ACC112 (cell line): ENCODE measurements around the gene PPA1.
"Not testable (repeated sequence)": the region's sequence is repeated elsewhere in the genome, so short reads cannot be mapped to it uniquely, and the experiment has no call there.

Experiments used
- H2AFZ ChIP-seq: fragments of 200-600 bp; sonication (generic); one replicate; pipeline ENCODE4 v1.6.0; 2017; ENCODE audit warnings: antibody characterized with exemption, low read length; ENCODE audit not compliant: unreplicated experiment
- H3K27ac ChIP-seq: fragments of 200-600 bp; sonication (generic); 2 replicates; pipeline ENCODE4 v1.5.1; 2014; ENCODE audit warnings: low read depth, mild to moderate bottlenecking, antibody characterized with exemption, low read length, moderate library complexity
- H3K27me3 ChIP-seq: fragments of 200-600 bp; sonication (generic); 2 replicates; pipeline ENCODE4 v1.6.1; 2014; ENCODE audit warnings: mild to moderate bottlenecking, antibody characterized with exemption, low read length, moderate library complexity, mixed read lengths; ENCODE audit not compliant: insufficient read depth
- H3K36me3 ChIP-seq: fragments of 200-600 bp; sonication (generic); 2 replicates; pipeline ENCODE4 v1.6.1; 2016; ENCODE audit warnings: mild to moderate bottlenecking, antibody characterized with exemption, low read length, moderate library complexity, mixed read lengths; ENCODE audit not compliant: insufficient read depth
- H3K4me1 ChIP-seq: fragments of 200-600 bp; sonication (generic); one replicate; pipeline ENCODE4 v1.6.1; 2016; ENCODE audit warnings: low read length, mixed read lengths; ENCODE audit not compliant: insufficient read depth, unreplicated experiment, control insufficient read depth
- H3K4me3 ChIP-seq: fragments of 200-600 bp; sonication (generic); 2 replicates; pipeline ENCODE4 v1.5.1; 2014; ENCODE audit warnings: mild to moderate bottlenecking, low read depth, low read length
- H3K79me2 ChIP-seq: fragments of 200-600 bp; sonication (generic); one replicate; pipeline ENCODE4 v1.6.0; 2016; ENCODE audit warnings: low read length; ENCODE audit not compliant: control insufficient read depth, unreplicated experiment, insufficient read depth

PPA1 gene

DNA sequence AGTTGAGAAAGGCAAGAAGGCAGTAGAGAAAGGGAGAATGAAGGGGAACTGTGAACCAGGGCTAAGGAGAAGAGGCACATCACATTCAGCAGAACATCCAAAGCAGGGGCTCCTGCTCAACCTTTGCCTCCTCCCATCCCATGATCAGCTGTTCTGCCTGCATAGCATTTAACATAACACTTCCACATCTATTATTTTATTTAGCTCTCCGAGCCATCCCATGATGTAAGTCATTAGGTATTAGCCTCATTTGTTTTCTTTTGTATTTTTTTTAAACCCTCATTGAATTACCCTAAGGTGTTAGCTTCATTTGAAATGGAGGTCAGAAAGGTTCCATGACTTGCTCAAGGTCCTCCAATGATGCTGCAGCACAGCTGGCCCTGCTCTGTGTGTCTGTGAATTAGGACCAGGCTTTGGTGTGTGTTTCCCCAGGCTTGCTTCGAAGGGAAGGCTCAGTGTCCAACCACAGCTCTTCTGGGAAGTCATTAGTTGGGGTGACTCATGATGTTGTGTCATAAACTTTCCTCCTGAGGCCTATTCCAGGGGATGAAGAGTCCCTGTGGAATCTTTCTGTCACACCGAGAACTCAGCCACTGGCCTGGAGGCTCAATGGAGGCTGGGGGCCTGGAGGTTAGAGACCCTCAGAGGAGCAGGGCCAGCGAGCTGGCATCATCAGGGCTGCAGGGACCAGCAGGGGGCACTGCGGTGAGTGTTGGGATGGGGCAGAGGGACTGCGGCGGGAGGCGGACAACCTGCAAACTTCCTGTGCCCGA, 34.1 kb upstream of the PPA1 start:
- no peak overlapping the region for H2AFZ ChIP-seq
- H3K27ac ChIP-seq = peak overlapping the region; percentile 30

DNA sequence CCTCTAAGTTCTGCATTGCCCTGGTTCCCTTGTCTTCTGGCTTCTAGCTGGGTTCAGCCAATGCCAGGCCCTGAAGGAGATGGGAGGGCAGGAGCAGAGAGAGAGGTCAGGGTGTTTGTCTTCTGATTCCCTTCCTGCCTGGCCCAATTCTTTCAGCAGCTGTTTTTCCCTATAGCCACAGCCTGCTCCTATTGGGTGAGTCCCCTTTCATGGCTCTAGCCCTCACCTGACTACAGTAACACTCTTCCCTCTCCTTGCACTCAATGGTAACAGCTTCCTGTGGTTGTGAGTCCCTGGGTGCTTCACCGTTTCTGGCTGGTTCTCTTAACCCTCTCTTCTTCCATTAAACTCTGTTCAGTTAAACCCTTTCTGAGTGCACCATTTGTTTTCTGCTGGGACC, 33.5 kb upstream of the PPA1 start:
- Histone ChIP-seq H3K4me3 (no peak overlapping the region), H3K27ac (peak overlapping the region; percentile 30; the same call in 1 of the 2 replicates), H3K79me2 (no peaks in the 10 kb centered on the region), H3K27me3 (no peaks in the 10 kb centered on the region), H3K36me3 (no peaks in the 10 kb centered on the region), H2AFZ (no peak overlapping the region), H3K4me1 (peaks cover 19% of the 10 kb centered on the region)

More for the DNA sequence above, 34.1 kb upstream of the PPA1 start:
- Histone ChIP-seq H3K79me2 (no peaks in the 10 kb centered on the region), H3K4me3 (no peak overlapping the region), H3K4me1 (peaks cover 21% of the 10 kb centered on the region), H3K36me3 (no peaks in the 10 kb centered on the region), H3K27me3 (no peaks in the 10 kb centered on the region)

DNA sequence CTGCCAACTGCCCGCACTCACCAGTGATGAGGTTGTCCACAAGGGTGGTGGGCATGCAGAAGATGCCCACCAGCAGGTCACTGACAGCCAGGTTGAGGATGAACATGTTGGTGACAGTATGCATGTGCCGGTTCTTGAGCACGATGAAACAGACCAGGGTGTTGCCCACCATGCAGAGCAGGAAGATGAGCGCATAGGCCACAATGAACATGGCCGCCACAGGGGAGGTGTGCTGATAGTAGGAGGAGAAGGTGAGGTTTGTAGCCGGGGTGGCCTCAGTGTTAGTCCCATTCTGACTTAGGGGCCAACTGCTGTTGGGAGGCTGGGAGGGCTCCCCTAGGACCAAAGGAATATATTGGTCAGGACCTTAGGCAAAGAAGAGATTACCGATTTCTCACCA, 32.8 kb upstream of the PPA1 start:
- no peak overlapping the region for H2AFZ ChIP-seq
- H3K27me3 ChIP-seq = no peaks in the 10 kb centered on the region
- no peaks in the 10 kb centered on the region for H3K36me3 ChIP-seq
- H3K27ac ChIP-seq = no peak overlapping the region
- no peaks in the 10 kb centered on the region for H3K79me2 ChIP-seq
- no peak overlapping the region for H3K4me3 ChIP-seq
- peaks cover 19% of the 10 kb centered on the region for H3K4me1 ChIP-seq

DNA sequence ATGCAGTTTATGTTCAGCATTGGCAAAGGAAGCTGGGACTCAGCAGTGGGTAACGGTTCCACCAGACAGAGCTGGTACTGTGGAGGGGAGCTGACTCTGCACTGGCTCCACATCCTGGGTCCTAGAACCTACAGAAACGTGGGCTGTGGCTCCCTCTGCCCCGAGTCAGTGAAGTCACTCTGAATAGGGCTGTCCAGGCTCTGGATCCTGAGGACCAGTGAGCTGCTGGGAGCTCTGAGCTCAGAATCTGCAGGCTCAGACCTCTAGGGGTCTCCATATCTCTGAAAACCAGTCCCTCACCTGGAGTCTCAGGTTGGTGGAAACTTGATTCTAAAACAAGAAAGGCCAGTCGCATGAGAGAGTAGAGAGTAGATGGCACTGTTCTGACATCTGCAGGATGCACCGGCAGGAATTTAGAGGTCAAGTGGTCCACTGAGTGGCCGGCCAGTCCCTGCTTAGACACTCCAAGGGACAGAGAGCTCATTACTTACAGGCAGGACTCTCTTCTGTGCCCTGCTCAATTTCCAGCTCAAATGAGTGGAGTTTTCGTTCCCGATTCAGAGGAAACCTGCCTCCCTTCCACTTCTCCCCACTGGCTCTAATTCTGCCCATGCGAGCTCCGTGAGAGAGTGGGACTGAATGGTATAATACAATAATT, 31.9 kb upstream of the PPA1 start:
- H3K36me3 ChIP-seq = no peaks in the 10 kb centered on the region
- H3K4me3 ChIP-seq = no peak overlapping the region
- peaks cover 19% of the 10 kb centered on the region for H3K4me1 ChIP-seq
- no peak overlapping the region for H3K27ac ChIP-seq
- no peak overlapping the region for H2AFZ ChIP-seq
- no peaks in the 10 kb centered on the region for H3K79me2 ChIP-seq
- no peaks in the 10 kb centered on the region for H3K27me3 ChIP-seq

DNA sequence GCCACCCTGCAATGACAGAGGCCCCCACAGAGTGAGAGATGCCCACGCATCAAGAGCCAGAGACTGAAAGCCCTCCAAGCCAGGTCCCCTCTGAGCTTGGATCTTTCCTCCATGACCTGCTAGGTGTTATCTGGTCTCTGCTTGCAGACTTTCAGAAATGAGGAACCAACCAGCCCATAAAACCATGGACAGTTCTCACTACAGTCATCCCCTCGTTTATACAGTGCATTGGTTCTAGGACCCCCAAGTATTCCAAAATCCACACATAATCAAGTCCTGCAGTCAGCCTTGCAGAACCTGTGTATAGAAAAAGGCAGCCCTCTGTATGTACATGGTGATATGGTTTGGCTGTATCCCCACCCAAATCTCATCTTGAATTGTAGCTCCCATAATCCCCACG, 27.5 kb upstream of the PPA1 start:
- H3K27me3 ChIP-seq = peaks cover 1% of the 10 kb centered on the region
- H3K4me1 ChIP-seq = peaks cover 5% of the 10 kb centered on the region
- H3K36me3 ChIP-seq = no peaks in the 10 kb centered on the region
- no peak overlapping the region for H3K27ac ChIP-seq
- H3K4me3 ChIP-seq = no peak overlapping the region
- H2AFZ ChIP-seq = no peak overlapping the region
- no peaks in the 10 kb centered on the region for H3K79me2 ChIP-seq

DNA sequence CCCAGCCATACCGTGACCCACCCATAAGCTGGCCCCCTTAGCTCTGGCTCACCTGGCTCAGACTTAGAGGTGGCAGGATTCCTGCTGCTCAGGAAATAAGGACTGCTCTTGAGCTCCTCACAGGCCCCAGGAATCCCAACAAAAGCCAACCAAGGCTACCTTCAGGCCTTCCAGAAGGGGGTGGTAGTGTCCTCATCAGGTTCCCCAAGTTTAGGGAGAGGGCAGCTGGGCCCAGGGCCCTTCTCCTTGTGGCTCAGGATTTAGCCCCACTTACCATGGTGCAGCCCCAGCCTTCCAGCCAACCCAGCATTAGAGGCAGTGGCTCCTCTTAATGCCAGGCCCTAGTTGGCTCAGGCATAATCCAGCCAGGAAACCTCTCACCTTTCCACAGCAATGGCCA, 27.0 kb upstream of the PPA1 start:
- Histone ChIP-seq H3K27ac (no peak overlapping the region), H3K27me3 (peaks cover 6% of the 10 kb centered on the region), H3K36me3 (no peaks in the 10 kb centered on the region), H3K4me3 (no peak overlapping the region), H3K79me2 (no peaks in the 10 kb centered on the region), H3K4me1 (peaks cover 5% of the 10 kb centered on the region), H2AFZ (no peak overlapping the region)

DNA sequence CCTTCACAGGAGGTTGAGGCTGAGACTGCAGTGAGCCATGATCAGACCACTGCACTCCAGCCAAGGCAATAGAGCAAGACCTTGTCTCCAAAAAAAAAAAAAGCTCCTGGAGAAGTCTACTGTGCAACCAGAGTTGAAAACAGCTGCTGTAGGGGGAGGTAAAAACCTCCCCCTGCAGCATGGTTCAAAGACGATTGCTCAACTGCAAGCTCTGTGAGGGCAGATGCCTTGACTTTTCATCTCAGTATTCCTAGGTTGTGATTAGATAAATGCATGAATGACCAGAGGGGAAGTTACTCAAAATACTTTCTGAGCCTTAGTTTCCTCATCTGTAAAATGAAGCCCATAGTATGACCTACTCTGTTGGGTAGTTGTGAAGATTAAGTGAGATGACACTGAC, 25.0 kb upstream of the PPA1 start:
- Histone ChIP-seq H2AFZ (no peak overlapping the region), H3K27ac (no peak overlapping the region), H3K4me1 (peaks cover 5% of the 10 kb centered on the region), H3K36me3 (no peaks in the 10 kb centered on the region), H3K27me3 (peaks cover 16% of the 10 kb centered on the region), H3K4me3 (no peak overlapping the region), H3K79me2 (no peaks in the 10 kb centered on the region)

DNA sequence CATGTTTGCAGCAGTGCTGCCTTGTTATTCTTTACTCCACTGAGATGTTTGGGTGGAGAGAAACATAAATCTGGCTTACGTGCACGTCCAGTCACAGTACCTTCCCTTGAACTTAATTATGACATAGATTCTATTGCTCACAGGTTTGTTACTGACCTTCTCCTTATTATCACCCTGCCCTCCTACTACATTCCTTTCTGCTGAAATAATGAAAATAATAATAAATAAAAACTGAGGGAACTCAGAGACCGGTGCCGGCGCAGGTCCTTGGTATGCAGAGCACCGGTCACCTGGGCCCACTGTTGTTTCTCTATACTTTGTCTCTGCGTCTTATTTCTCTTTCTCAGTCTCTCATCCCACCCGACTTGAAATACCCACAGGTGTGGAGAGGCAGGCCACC, 24.6 kb upstream of the PPA1 start:
- peaks cover 16% of the 10 kb centered on the region for H3K27me3 ChIP-seq
- H2AFZ ChIP-seq, H3K27ac ChIP-seq, H3K4me3 ChIP-seq, H3K36me3 ChIP-seq, H3K79me2 ChIP-seq, H3K4me1 ChIP-seq: not testable (repeated sequence)

DNA sequence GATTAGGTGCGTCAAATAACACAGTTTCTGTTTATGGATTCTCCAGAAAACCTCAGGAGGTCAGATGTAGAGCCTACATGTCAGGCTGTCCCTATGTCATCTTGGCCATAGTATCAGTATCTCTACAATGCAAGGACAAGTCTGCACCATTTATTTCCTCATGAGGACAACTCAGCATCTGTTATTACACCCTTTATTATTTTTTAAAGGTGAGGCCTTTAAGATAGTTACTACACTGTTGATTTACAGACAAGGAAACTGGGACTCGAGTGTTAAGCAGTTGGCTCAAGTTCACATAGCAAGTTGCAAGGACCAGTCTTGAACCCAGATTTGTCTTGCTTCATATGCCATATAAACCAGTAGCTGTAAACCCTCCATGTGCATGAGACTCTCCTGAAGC, 23.2 kb upstream of the PPA1 start:
- H3K79me2 ChIP-seq = no peaks in the 10 kb centered on the region
- H3K4me3 ChIP-seq = no peak overlapping the region
- no peak overlapping the region for H3K27ac ChIP-seq
- no peak overlapping the region for H2AFZ ChIP-seq
- no peaks in the 10 kb centered on the region for H3K36me3 ChIP-seq
- H3K4me1 ChIP-seq = peaks cover 5% of the 10 kb centered on the region
- peaks cover 16% of the 10 kb centered on the region for H3K27me3 ChIP-seq

DNA sequence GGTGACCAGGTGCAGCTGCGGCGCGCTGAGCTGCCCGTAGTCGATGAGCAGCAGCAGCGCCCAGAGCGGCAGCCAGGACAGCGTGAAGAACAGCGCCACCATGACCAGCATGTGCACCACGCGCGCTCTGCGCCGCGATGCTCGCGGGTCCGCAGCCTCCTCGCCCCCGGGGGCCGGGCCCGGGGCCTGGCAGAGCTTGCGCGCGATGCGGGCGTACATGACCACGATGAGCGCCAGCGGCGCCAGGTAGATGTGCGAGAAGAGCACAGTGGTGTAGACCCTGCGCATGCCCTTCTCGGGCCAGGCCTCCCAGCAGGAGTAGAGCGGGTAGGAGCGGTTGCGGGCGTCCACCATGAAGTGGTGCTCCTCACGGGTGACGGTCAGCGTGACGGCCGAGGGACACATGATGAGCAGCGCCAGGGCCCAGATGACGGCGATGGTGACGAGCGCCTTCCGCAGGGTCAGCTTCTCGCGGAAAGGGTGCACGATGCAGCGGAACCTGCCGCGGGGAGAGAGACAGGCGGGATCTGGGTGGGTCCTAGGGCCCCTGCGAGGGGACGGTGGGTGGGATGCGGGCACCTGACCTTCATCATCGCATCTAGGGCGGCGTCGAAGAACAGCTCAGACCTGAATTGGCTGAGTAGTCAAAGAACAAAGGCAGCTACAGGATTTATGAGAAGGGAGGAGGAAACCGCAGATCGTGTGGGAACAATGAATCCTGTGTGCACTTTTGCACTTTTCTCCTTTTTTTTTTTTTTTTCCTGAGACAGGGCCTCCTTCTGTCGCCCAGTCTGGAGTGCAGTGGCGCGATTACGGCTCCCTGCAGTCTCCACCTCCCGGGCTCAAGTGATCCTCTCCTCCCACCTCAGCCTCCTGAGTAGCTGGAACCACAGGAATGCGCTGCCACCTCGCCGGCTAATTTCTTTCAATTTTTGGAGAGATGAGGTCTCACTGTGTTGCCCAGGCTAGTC, 22.4 kb upstream of the PPA1 start:
- Histone ChIP-seq H3K27me3 (peaks cover 16% of the 10 kb centered on the region), H2AFZ (no peak overlapping the region), H3K4me3 (no peak overlapping the region), H3K79me2 (no peaks in the 10 kb centered on the region), H3K4me1 (peaks cover 5% of the 10 kb centered on the region), H3K27ac (no peak overlapping the region), H3K36me3 (no peaks in the 10 kb centered on the region)
